Suppressor macrophage treated with lipopolysaccharide for 4 hours (primary cell): ENCODE results near the gene PRDX5.

Experiments
- DNase-seq: peaks from one replicate; pipeline ENCODE4 v3.0.0-alpha.2; 2020

Gene PRDX5

DNA sequence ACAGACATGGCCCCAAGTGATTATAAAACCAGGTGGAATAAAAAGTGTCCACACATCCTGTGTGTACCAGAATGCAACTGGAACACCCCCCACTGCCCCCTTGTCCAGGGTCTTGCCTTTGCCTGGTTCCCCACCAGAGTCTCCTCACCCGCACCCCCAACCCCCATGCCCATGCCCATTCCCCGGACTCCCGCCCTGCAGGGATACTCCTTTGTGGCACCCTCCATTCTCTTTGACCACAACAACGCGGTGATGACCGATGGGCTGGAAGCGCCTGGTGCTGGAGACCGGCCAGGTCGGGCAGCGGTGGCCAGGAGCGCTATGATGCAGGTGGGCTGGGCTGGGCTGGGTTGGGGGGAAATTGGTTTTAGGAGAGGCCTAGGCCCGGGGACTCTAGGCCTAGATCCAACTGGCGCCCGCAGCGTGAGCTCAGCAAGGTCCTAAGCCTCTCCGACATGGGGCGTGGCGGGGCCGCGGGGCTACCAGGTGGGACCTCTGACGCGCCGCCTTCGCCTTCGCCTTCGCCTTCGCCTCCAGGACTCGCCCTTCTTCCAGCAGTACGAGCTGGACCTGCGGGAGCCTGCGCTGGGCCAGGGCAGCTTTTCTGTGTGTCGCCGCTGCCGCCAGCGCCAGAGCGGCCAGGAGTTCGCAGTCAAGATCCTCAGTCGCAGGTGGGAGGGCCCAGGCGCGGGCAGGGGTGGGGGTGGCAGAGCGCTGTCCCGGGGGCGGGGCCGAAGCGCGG is 50.2 kb downstream of the PRDX5 start:
- no peak for DNase-seq

DNA sequence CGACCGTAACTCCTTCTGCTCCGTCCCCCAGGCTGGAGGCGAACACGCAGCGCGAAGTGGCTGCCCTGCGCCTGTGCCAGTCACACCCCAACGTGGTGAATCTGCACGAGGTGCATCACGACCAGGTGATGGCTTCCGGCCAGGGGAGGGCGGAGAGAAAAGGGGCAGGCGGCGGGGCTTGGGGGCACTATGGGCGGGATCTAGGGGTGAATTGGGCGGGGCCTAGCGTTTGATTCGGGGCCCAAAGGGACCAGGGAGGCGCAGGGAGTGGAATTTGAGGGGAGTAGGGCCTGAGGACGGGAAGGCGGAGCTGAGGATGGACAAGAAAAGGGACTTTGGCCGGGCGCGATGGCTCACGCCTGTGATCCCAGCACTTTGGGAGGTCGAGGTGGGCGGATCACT is 50.8 kb downstream of the PRDX5 start:
- no peak for DNase-seq

- no peak for DNase-seq
Observed at GRCh38 chr11:64369440-64370421, 51.8 kb downstream of the PRDX5 start.

- DNase-seq = no peak
Observed at GRCh38 chr11:64371201-64371600, 53.3 kb downstream of the PRDX5 start.
